ENCODE data around the gene GRM7. TPM values are rescaled to one million over a fixed set of nuclear protein-coding genes. Genes with fewer than 3 reads are reported as not detected.

The GRM7 gene
- total RNA-seq, 2 experiments from 2014 or later, result not detected

DNA sequence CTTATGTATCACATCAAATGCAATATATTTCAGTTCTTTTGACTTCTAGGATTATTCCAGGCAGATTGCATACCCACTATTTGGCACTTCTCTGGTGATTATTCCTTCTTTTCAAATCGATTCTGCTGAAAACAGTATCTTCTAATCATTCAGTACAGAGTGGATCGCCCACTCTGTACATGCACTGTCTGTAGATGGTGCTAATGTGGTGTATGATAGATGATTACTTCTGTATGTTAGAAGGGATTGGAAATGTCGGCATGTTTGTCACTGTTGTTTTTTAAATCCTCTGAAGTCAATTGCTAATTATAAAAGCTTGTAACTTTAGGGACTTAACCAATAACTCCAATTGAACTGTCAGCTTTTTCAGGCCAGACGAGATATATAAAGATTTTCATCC, 642.5 kb downstream of the GRM7 start:
- no peaks in the 10 kb centered on the region for H3K4me1 Mint-ChIP-seq (ENCODE audit: low read depth)
- POLR2A ChIA-PET, result no interaction called here

DNA sequence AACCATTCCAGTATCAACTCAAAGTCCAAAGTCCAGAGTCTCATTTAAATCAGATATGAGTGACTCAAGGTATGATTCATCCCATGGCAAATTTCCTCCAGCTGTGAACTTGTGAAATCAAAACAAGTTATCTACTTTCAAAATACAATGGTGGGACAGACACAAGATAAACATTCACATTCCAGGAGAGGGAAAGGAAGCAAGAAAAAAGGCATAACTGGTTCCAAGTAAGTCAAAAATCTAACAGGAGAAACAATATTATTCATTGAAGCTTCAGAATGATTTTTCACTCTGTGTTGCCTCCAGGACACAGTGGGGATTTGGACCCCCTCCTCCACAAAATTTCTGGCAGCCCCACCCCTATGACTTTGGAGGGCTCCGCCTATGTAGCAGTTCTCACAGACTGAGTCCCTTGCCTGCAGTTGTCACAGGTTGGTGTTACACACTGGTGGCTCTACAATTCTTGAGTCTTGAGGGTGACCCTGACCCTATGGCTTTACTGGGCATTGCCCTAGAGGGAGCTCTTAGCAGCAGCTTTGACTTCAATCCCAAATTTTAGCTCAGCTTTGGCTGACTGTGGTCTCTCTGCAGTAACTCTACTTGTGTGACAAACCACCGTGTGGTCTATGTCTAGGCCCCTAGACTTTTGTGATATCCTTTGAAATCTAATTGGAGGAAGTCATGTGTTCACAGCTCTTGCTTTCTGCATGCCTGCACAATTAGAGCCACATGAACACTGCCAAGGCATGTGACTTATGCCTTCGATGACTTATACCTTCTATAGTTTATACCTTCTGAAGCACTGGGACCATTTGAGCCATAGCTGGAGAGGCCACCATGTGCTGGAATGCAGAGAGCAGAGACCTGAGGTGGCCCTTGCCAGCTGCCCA, 644.2 kb downstream of the GRM7 start:
- Histone ChIP-seq H3K4me1 (ENCODE audit: insufficient read depth, low read length) (no peaks in the 10 kb centered on the region), H3K9me3 (ENCODE audit: control insufficient read depth in 1 of 2, insufficient read depth in 1 of 2, low read length in 2 of 2) (no peaks in the 10 kb centered on the region), H3K4me3 (ENCODE audit: low read length) (no peak overlapping the region), H3K27me3 (ENCODE audit: control insufficient read depth in 1 of 2, insufficient read depth in 2 of 2, low read length in 2 of 2) (no peaks in the 10 kb centered on the region), H3K27ac (ENCODE audit: low read depth in 1 of 2, low read length in 2 of 2) (no peak overlapping the region), H3K36me3 (ENCODE audit: insufficient read depth, low read length) (no peaks in the 10 kb centered on the region)
- ChIA-PET CTCF (no interaction called here), POLR2A (no interaction called here)
- DNase-seq, result no peak
- peaks cover 10% of the 10 kb centered on the region for H3K27me3 Mint-ChIP-seq
- TF ChIP-seq, protein P1, sequence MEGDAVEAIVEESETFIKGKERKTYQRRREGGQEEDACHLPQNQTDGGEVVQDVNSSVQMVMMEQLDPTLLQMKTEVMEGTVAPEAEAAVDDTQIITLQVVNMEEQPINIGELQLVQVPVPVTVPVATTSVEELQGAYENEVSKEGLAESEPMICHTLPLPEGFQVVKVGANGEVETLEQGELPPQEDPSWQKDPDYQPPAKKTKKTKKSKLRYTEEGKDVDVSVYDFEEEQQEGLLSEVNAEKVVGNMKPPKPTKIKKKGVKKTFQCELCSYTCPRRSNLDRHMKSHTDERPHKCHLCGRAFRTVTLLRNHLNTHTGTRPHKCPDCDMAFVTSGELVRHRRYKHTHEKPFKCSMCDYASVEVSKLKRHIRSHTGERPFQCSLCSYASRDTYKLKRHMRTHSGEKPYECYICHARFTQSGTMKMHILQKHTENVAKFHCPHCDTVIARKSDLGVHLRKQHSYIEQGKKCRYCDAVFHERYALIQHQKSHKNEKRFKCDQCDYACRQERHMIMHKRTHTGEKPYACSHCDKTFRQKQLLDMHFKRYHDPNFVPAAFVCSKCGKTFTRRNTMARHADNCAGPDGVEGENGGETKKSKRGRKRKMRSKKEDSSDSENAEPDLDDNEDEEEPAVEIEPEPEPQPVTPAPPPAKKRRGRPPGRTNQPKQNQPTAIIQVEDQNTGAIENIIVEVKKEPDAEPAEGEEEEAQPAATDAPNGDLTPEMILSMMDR (IDR thresholded peaks at IDR 0.05), result no peak
- no peak overlapping the region for H3K4me3 Mint-ChIP-seq
- no peaks in the 10 kb centered on the region for H3K4me1 Mint-ChIP-seq (ENCODE audit: low read depth)
- no peak for ATAC-seq (ENCODE audit: poor library complexity)
- H3K27ac Mint-ChIP-seq, result no peak overlapping the region
- no peaks in the 10 kb centered on the region for H3K9me3 Mint-ChIP-seq
- intact Hi-C loops (cut with DNase I, micrococcal nuclease), result no loop called here
- H3K36me3 Mint-ChIP-seq (ENCODE audit: low read depth), result no peaks in the 10 kb centered on the region

More for the DNA sequence above, 642.5 kb downstream of the GRM7 start:
- ATAC-seq (ENCODE audit: poor library complexity), result no peak
- Histone ChIP-seq H3K9me3 (ENCODE audit: control insufficient read depth in 1 of 2, insufficient read depth in 1 of 2, low read length in 2 of 2) (no peaks in the 10 kb centered on the region), H3K4me3 (ENCODE audit: low read length) (no peak overlapping the region), H3K27ac (ENCODE audit: low read depth in 1 of 2, low read length in 2 of 2) (no peak overlapping the region), H3K27me3 (ENCODE audit: control insufficient read depth in 1 of 2, insufficient read depth in 2 of 2, low read length in 2 of 2) (no peaks in the 10 kb centered on the region), H3K4me1 (ENCODE audit: insufficient read depth, low read length) (no peaks in the 10 kb centered on the region), H3K36me3 (ENCODE audit: insufficient read depth, low read length) (no peaks in the 10 kb centered on the region)
- CTCF ChIA-PET, result no interaction called here
- intact Hi-C loops (cut with DNase I, micrococcal nuclease), result no loop called here
- no peaks in the 10 kb centered on the region for H3K27me3 Mint-ChIP-seq
- H3K27ac Mint-ChIP-seq, result no peak overlapping the region
- TF ChIP-seq, protein P1 (IDR thresholded peaks at IDR 0.05), result no peak
- H3K36me3 Mint-ChIP-seq (ENCODE audit: low read depth), result no peaks in the 10 kb centered on the region
- no peak overlapping the region for H3K4me3 Mint-ChIP-seq
- H3K9me3 Mint-ChIP-seq, result no peaks in the 10 kb centered on the region
- DNase-seq, result no peak

DNA sequence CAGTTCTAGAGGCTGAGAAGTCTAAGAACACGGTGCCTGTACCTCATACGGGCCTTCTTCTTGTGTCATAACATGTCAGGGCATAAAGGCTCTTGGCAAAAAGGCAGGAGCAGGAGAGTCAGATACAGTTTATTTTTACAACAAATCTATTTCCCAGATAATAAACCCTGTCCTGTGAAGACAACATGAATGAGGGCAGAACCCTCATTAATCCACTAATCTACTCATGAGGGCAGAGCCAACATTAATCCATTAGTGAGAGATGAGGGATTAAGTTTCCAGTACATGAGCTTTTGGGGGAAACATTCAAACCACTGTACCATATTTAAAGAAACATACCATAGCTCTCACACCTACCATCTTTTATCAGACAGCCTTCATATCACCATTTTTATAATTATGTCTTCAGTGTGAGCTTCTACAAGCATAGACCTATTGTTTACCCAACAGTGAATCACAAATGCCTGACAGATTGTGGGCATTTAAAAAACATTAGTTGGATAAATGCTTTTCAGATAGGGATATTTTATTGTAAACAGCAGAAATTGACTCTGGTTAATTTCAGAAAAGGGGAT, 645.8 kb downstream of the GRM7 start:
- Mint-ChIP-seq H3K9me3 (no peaks in the 10 kb centered on the region), H3K4me1 (ENCODE audit: low read depth) (no peaks in the 10 kb centered on the region), H3K4me3 (no peak overlapping the region), H3K27me3 (peaks cover 10% of the 10 kb centered on the region), H3K27ac (no peak overlapping the region), H3K36me3 (ENCODE audit: low read depth) (no peaks in the 10 kb centered on the region)
- Histone ChIP-seq H3K36me3 (ENCODE audit: insufficient read depth, low read length) (no peaks in the 10 kb centered on the region), H3K9me3 (ENCODE audit: control insufficient read depth in 1 of 2, insufficient read depth in 1 of 2, low read length in 2 of 2) (no peaks in the 10 kb centered on the region), H3K4me3 (ENCODE audit: low read length) (no peak overlapping the region), H3K27ac (ENCODE audit: low read depth in 1 of 2, low read length in 2 of 2) (no peak overlapping the region), H3K27me3 (ENCODE audit: control insufficient read depth in 1 of 2, insufficient read depth in 2 of 2, low read length in 2 of 2) (no peaks in the 10 kb centered on the region), H3K4me1 (ENCODE audit: insufficient read depth, low read length) (no peaks in the 10 kb centered on the region)
- intact Hi-C loops (cut with DNase I, micrococcal nuclease), result no loop called here
- ChIA-PET CTCF (no interaction called here), POLR2A (no interaction called here)
- ATAC-seq (ENCODE audit: poor library complexity) (no peak), DNase-seq (no peak)
- TF ChIP-seq, protein P1 (IDR thresholded peaks at IDR 0.05), result no peak
